Activated CD4-positive, alpha-beta T cell treated with anti-CD3 and anti-CD28 coated beads for 24 hours (primary cell): ENCODE measurements around the gene SLC26A4.

Experiments used
- DNase-seq, 2 donors: peaks; one replicate each; pipeline ENCODE4 v3.0.0-alpha.2; 2020; ENCODE audit warnings: low read depth in 2 of 2

The SLC26A4 gene

GRCh38 chr7:107746006-107746405 is 85.4 kb downstream of the SLC26A4 start:
- DNase-seq = no peak

GRCh38 chr7:107751113-107751512 is 90.5 kb downstream of the SLC26A4 start:
- no peak for DNase-seq

- no peak for DNase-seq
Measured at GRCh38 chr7:107754642-107755041, 94.0 kb downstream of the SLC26A4 start.

- no peak for DNase-seq
Measured at GRCh38 chr7:107758667-107759066, 98.0 kb downstream of the SLC26A4 start.

GRCh38 chr7:107767391-107767790 is 106.8 kb downstream of the SLC26A4 start:
- no peak for DNase-seq
